GM11168 (cell line): Measurements from ENCODE around the gene DCBLD2.

ENCODE experiments used
- in situ Hi-C: fragments of 300-500 bp; cut with MboI; formaldehyde crosslinking; loops from one replicate; pipeline ENCODE4 v1.12.0; 2022; ENCODE audit warnings: low sequenced_read_pairs; ENCODE audit not compliant: unreplicated experiment

DCBLD2 gene

DNA sequence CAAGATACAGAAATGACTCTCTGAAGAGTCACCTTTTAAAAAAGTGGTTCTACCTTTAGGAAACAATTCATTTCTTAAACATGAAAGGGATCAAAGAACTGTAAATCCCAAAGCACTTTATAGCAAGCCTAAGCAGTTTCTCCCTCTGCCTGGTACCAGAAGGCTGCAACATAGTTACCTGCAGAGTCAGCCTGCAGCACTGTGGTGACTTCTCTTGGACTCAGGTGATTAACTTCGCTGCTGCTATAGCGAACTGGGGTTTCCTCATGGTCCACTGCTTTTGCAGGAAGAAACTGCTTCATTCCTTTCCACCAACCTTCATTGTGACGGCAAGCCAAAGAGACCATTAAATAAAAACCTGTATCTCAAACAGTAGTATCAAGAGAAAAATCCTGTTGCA, 101.1 kb downstream of the DCBLD2 start:
- in situ Hi-C loops = loop anchor here (25.0 kb wide), 1 partner anchor 362 kb away; no protein-coding TSS in a partner anchor

DNA sequence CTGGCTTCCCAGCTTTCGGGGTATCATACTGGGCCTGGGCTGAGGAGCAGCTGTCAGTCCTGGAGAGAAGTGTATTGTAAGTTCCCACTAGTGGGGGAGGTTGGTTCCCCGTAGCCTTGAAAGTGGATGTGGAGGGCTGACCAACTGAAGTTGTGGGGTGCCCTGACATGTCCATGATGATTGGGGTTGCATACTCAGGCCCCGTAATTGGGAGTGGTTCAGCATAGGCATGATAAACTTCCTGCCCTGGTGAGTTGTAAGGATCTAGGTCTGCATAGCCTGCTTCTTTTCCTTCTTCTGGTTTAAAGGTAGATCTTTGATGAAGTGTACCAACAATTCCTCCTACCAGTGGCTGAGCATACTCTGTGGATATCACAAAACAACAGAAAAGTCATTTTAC, 102.0 kb downstream of the DCBLD2 start:
- in situ Hi-C loops = loop anchor here (5.0 kb wide), 1 partner anchor 197 kb away; no protein-coding TSS in a partner anchor

DNA sequence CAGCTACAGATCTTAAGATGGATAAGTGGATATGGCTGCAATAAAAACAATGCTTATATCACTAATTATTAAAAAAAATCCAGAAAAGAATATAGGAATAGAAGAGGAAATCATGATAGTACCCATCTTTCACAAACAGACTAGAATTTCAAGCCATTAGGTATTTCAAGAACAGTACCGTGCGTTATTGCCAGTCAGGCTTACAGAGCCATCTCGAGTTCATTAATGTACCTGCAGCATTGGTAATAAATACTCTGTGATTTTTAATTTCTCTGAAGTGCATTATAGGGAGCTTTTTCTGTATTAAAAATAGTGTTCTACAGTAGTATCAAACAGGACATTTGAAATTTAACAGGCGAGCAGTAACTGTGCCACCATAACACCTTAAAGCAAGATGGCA, 102.7 kb downstream of the DCBLD2 start:
- in situ Hi-C loops = loop anchor here (5.0 kb wide), 1 partner anchor 197 kb away; no protein-coding TSS in a partner anchor

GRCh38 chr3:98797905-98798304, 103.6 kb downstream of the DCBLD2 start:
- in situ Hi-C loops = loop anchor here (5.0 kb wide), 1 partner anchor 196 kb away; no protein-coding TSS in a partner anchor

- in situ Hi-C loops = loop anchor here (5.0 kb wide), 1 partner anchor 194 kb away; no protein-coding TSS in a partner anchor
These were observed 105.2 kb downstream of the DCBLD2 start for GRCh38 chr3:98796334-98796733.

DNA sequence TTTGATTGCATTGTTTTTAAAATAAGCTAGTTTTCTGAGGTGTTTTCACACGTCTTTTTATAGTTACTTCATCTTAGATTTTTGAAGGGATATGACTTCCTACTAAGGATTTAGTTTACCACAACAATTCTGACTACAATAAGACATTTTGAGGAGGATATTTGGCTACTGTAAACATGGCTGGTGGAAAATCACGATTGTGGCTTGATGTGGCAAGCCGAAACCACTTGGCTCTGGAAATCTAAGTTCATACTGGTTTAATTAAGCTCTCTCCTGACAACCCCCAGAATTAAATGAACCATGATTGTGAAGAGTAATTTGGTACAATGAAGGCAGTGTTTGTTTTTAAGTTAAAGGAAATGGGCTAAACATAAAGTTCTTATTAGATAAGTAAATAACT, 107.5 kb downstream of the DCBLD2 start:
- in situ Hi-C loops = no loop called here

DNA sequence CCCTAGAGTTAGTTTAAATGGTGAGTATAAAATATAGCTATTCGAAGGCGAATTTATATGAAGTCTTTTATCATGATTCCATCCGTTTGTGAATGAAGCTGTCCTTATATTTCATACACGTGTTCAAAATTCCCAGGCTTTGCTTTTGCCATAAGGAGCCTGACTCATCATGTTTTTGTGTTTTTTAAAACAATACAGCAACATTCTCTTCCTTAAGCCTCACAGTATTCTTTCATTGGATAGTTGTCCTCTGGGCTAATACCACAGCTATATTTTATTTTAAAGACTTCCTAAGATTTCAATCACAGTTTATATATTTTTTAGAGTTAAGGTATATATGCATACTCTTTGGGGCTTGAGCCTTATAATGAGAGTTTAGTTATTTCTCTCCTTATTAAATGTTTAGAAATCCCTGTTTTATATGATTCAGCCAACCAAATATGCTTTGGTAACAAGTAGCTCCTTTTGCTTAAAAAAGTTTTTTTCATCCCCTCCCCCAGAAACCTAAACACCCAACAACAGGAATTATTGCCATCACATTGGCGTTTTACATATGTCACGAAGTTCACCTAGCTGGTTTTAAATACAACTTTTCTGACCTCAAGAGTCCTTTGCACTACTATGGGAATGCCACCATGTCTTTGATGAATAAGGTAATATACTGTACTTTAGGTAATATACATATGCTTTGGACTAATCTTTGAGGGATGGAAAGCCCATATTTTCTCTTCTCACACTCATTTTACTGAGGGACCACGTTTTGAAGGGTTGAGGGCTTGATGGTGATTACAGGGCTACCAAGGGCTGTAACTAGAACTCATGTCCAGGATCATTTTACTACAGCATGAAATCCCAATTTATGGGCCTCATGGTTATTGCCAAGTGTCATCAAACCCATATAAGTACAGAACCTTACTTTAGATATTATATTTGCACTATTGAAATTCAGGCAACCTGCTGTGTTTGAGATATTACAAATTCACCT, 109.9 kb downstream of the DCBLD2 start:
- in situ Hi-C loops = no loop called here

GRCh38 chr3:98788651-98789050, 112.8 kb downstream of the DCBLD2 start:
- in situ Hi-C loops = no loop called here

DNA sequence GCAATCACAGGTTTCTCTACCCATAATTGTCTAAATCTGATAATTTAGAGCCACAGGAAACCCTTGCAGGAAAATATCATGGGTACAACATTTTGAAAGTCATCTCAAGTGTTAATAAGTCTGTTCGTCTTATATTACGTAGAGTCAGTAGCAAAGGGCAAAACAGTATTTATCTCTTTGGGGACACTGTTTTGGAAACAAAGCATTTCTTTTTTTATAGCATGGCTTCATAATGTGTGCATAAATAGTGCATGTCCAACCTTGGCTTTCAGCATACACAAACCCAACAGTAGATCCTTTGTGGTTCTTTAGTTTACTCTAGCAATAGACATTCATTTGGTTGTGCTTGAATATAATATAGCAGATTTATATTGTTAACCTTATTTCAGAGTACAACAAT, 114.3 kb downstream of the DCBLD2 start:
- in situ Hi-C loops = no loop called here

- in situ Hi-C loops = no loop called here
These were observed 115.0 kb downstream of the DCBLD2 start for GRCh38 chr3:98786364-98787006.

DNA sequence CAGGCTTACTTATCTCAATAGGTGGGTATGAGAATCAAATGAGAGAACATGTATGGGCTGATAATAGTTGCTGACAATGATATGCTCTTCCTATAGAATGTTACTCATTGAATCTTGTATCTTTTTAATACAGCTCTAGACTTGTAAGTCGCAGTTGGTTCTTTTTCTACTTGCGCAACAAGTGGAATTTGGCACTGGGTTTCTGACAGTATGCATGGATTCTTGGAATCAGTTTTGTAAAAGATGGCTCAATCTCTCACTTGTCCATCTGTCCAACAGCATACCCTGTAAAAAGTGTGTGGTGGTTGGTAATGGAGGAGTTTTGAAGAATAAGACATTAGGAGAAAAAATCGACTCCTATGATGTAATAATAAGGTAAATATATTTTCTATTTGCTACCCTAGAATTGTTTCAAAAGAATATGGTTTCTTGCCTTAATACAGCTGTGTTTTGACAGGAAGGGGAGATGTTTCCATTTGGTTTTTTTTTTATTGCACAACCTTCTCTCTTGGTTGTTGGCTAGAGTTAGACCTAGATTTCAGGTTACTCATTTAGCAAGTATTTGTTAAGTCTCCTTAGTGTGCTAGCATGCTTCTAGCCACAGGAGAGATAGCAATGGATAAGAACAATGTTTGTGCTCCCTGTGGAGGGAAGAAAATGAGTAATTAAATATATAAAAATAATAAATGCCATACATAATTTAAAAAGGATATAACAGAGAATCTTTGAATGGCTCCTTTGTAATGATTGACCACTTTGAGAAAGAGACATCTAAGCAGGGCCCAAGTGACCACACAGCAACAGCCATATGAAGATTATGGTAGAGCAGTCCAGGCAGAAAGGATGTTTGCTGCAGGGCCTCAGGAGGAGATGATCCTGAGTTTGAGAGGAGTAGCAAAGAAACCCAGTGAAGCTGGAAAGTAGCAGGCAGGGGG, 116.6 kb downstream of the DCBLD2 start:
- in situ Hi-C loops = no loop called here

DNA sequence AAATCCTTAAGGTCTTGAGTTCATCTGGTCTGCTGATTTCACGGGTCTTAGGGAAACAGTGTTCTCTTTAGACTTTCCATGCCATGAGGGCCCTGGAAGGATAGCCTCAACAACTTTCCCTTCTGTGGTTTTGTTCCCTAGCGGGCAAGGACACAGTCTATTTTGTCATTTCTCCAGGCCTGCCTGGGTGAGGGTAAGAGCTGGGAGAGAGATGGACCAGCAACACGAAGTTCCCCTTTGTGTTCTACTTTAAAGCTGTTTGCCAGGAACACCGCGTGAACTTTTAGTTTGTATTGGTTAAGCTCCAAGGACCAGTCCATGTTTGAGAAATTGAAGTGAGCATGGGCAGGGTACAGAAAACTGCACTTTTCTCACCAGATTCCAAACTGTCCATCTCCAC, 117.5 kb downstream of the DCBLD2 start:
- in situ Hi-C loops = no loop called here

- in situ Hi-C loops = no loop called here
These were observed 118.5 kb downstream of the DCBLD2 start for GRCh38 chr3:98782824-98783500.

DNA sequence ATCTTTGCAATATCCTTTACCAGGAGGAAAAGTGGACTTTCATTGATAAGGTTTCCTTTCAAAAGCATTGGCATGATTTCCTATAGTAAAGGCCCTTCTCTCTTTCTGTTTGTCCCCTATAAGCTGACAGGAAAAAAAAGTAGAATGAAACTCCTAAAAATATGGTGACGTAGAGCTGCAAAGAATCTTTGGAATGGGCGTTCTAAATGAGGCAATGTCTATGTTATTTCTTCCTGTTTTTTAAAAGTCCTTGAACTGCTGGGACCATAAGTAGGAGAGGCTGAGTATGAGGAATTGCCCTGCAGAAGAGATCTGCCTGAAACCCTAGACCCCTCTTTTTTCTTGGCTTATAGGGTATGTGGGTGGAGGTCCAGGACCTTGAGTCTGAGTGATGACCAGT, 121.2 kb downstream of the DCBLD2 start:
- in situ Hi-C loops = no loop called here

- in situ Hi-C loops = no loop called here
These were observed 121.8 kb downstream of the DCBLD2 start for GRCh38 chr3:98779541-98780335.

DNA sequence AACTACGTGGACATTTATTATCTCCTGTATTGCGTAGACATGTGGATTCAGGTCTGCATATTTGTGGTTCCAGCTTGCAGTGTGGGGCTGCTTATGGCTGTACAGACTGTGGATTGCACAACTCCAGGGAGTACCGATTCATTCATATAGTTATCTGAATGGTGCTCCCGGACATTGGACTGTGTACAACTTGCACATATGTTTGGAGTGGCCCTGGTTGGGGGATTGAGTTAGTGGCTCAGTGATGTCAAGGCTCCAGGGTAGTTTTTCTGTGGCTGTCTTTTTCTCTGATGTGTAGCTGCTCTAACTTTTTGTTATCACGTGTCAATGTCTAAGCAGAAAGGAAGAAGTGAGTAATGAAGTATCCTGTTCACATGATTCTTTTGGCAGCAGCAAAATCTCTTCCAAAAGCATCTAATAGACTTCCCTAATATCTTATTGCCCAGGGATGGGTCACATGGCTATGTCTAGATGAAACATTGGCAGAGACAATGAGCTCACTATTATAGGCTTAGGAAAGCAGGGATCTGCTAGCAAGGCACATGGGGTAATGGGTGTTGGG, 122.6 kb downstream of the DCBLD2 start:
- in situ Hi-C loops = no loop called here

GRCh38 chr3:98778383-98778782, 123.1 kb downstream of the DCBLD2 start:
- in situ Hi-C loops = no loop called here

DNA sequence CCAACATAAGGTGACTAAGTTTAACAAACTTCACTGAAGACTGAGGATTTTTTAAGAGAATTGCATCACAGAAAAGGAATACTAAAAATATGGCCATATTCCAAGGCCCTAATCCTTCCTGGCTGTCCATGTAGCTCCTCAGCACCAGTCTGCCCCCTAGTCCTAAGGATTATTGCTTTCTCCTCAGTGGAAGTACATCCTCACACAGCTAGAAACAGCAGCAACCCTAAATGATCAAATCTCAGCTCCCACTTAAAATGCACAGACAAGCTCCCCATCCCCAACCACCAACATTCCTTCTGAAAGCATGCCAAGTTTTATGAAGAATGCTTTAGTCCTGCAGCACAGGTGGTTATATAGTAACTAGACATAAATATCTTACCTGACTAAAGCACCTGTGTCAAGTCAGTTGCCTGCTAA, 123.7 kb downstream of the DCBLD2 start:
- in situ Hi-C loops = no loop called here
